Esophagus muscularis mucosa (tissue), 4 donors: ENCODE data around the gene NOL11.

Experiments
- CTCF ChIP-seq, 3 experiments: fragments of 200-600 bp in 2 of 3; fragments of 450-650 bp in 1 of 3; sonication (generic) in 2 of 3; IDR thresholded peaks; one replicate each; pipeline ENCODE4 v1.5.1; 2017 to 2019; ENCODE audit warnings: antibody characterized with exemption in 3 of 3, mild to moderate bottlenecking in 2 of 3, moderate library complexity in 1 of 3
- EP300 ChIP-seq: sonication (generic); formaldehyde crosslinking; IDR thresholded peaks from one replicate; pipeline ENCODE4 v1.6.1; 2017; ENCODE audit warnings: antibody characterized with exemption
- POLR2A ChIP-seq: fragments of 450-650 bp; IDR thresholded peaks from one replicate; pipeline ENCODE4 v1.6.1; 2017; ENCODE audit warnings: antibody characterized with exemption, moderate library complexity, mild to moderate bottlenecking, low read depth
- POLR2AphosphoS5 ChIP-seq, 2 donors: sonication (generic); formaldehyde crosslinking; IDR thresholded peaks; one replicate each; pipeline ENCODE4 v1.6.1; 2017; ENCODE audit warnings: antibody characterized with exemption in 2 of 2

GRCh38 chr17:67730731-67731130, 13.0 kb downstream of the NOL11 start:
- no peak for TF ChIP-seq CTCF (IDR thresholded peaks at IDR 0.05)
- no peak for TF ChIP-seq EP300
- TF ChIP-seq POLR2A = no peak
- TF ChIP-seq POLR2AphosphoS5 (IDR thresholded peaks at IDR 0.05) = no peak
